GM12865 (cell line): ENCODE data around the gene PGBD5.

ENCODE experiments used
- DNase-seq: peaks from one replicate; pipeline ENCODE4 v3.0.0; 2010; ENCODE audit warnings: low read depth
- H3K4me3 ChIP-seq: 2 replicates; pipeline ENCODE4 v1.5.1; 2011; ENCODE audit warnings: mild to moderate bottlenecking, low read depth, low read length, control low read depth
- CTCF ChIP-seq: IDR thresholded peaks from 2 replicates; pipeline ENCODE4 v1.5.1; 2011; ENCODE audit warnings: low read length, control low read depth, low read depth, inconsistent platforms; ENCODE audit not compliant: insufficient read depth; ENCODE audit errors: missing control alignments

The PGBD5 gene

GRCh38 chr1:230278376-230278775 is 147.8 kb downstream of the PGBD5 start:
- no peak for TF ChIP-seq CTCF
- H3K4me3 ChIP-seq = no peak overlapping the region
- no peak for DNase-seq

DNA sequence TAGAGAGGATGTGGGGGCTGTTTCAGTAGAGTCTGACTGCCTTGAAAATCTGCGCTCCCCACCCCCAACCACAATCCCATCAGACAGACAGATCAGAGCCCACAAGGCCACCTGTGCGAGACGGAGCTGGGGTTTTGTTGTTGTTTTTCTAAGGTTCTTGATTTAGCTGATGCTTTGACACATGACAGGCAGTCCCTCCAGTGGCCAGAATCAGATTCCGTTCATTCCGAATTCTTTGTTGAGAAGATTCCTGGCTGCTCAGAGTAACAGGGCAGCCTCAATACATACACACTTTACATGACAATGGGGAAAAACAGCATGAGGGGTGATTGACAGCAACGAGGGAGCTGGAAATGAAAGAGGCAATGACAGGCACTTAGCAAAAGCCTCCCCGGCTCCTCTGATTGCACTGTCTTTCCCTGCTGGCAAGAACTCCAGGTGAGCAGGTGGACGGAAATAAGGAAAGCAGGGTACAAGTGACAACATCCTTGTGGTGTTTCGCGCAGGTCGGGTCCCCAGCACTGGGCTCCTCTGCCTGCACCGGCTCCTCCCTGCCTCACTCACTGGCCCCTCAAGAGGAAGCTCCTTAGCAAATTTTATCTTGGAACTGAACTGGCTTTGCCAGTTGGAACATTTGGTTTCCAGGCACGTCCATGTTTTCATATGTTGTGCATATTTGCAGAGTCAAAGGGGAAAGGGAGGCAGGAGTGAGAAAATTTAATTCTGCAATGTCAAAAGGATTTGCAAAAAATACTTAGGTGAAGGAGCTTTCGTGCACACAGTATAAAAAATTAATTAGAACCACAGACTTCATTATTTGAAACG is 148.7 kb downstream of the PGBD5 start:
- H3K4me3 ChIP-seq = no peak overlapping the region
- TF ChIP-seq CTCF = no peak
- DNase-seq = no peak

GRCh38 chr1:230276401-230276800 is 149.7 kb downstream of the PGBD5 start:
- DNase-seq = no peak
- TF ChIP-seq CTCF = no peak
- no peak overlapping the region for H3K4me3 ChIP-seq

DNA sequence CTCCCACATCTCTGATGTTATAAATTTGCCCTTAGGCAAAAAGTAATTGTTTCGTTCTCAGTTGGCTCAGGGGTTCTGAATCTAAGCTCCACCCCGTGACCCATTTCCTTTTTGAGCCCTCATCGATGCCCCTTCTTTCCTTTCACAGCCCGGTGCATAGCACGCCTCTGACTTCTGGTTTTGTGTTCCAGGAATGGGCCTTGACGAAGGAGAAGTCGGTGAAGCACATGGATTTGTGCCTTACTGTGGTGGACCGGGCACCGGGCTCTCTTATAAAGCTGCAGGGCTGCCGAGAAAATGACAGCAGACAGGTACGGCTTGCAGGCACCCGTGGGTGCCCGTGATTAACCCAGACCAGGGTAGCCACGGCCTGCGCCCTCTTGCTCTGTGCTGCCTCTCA is 151.9 kb downstream of the PGBD5 start:
- no peak for DNase-seq
- no peak overlapping the region for H3K4me3 ChIP-seq
- no peak for TF ChIP-seq CTCF

DNA sequence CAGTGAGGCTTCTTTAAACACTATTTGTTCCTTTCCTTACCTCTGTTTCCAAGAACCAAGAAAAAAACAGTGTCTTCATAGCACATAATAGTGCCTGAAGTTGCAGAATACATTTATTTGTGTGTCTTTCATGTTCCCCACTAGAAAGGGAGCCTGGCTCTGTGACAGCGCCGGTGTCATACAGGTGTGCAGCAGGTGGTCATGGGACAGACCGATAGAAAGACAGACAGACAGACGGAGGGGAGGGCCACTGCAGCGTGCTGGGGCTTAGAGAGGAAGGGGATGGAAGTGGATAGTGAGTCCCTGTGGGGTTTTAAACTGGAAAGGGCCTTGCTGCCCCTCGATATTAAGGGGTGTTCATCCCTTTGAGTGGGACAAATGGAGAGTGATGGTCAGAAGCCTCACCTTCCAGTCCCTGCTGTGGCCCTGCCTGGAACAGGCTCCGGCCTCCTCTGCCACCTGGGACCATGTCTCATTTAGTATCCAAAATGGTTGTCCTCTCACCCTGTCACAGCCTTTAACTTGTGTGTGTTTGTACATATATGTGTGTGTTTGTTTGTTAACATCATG is 152.9 kb downstream of the PGBD5 start:
- no peak for DNase-seq
- H3K4me3 ChIP-seq = no peak overlapping the region
- TF ChIP-seq CTCF = no peak

DNA sequence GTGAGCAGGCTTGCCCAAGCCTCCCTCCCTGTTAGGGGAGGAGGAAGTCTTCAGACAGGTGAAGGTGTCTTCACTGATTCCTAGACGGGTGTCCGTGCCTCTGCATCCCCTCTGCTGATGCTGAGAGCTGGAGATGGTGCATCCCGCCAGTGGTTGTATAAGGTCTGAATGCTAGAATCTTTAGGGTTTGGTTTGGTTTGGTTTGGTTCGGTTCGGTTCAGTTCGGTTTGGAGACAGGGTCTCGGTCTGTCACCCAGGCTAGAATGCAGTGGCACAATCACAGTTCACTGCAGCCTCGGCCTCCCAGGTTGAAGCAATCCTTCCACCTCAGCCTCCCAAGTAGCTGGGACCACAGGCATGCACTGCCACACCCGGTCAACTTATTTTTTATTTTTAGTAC is 153.6 kb downstream of the PGBD5 start:
- H3K4me3 ChIP-seq = no peak overlapping the region
- no peak for TF ChIP-seq CTCF
- DNase-seq = no peak
